GM23338 (cell line): ENCODE data around the gene TAGAP.
"Not testable (repeated sequence)": the region's sequence is repeated elsewhere in the genome, so short reads cannot be mapped to it uniquely, and the experiment has no call there.

Experiments used
- CREB1 ChIP-seq: fragments of 250-450 bp; sonication (Bioruptor Pico); IDR thresholded peaks from 2 replicates; pipeline ENCODE4 v1.5.0; 2020; ENCODE audit warnings: low read depth, mild to moderate bottlenecking, moderate library complexity
- ETS1 ChIP-seq: IDR thresholded peaks from 2 replicates; pipeline ENCODE4 v1.6.1; 2016; ENCODE audit warnings: antibody characterized with exemption
- EZH2 ChIP-seq: fragments of 200-600 bp; sonication (generic); IDR thresholded peaks from one replicate; pipeline ENCODE4 v1.8.0; 2017; ENCODE audit warnings: antibody characterized with exemption, mild to moderate bottlenecking, low read depth; ENCODE audit not compliant: unreplicated experiment
- EZH2phosphoT487 ChIP-seq: fragments of 200-600 bp; sonication (generic); IDR thresholded peaks from one replicate; pipeline ENCODE4 v1.8.1; 2018; ENCODE audit warnings: antibody characterized with exemption; ENCODE audit not compliant: unreplicated experiment
- JUNB ChIP-seq: IDR thresholded peaks from one replicate; pipeline ENCODE4 v1.6.1; 2016; ENCODE audit warnings: antibody characterized with exemption; ENCODE audit not compliant: unreplicated experiment
- NANOG ChIP-seq: IDR thresholded peaks from 2 replicates; pipeline ENCODE4 v1.6.1; 2016; ENCODE audit warnings: antibody characterized with exemption, borderline replicate concordance
- POLR2AphosphoS5 ChIP-seq: IDR thresholded peaks from 2 replicates; pipeline ENCODE4 v1.6.1; 2016; ENCODE audit warnings: antibody characterized with exemption, low read depth
- STAT1 ChIP-seq: IDR thresholded peaks from one replicate; pipeline ENCODE4 v1.6.1; 2016; ENCODE audit warnings: antibody characterized with exemption; ENCODE audit not compliant: unreplicated experiment
- ZNF114 ChIP-seq: fragments of 250-450 bp; sonication (Bioruptor Pico); IDR thresholded peaks from 2 replicates; pipeline ENCODE4 v1.5.0; 2020; ENCODE audit warnings: mild to moderate bottlenecking, moderate library complexity
- ZNF331 ChIP-seq: fragments of 250-450 bp; sonication (Bioruptor Pico); IDR thresholded peaks from 2 replicates; pipeline ENCODE4 v1.5.0; 2020; ENCODE audit warnings: low read depth, mild to moderate bottlenecking, moderate library complexity
- TF ChIP-seq, protein P1 (sequence below), 2 experiments: fragments of 200-600 bp in 1 of 2; sonication (generic) in 1 of 2; conservative IDR thresholded peaks; 2 replicates each; pipeline versions ENCODE4 v1.5.1 to v1.6.1; 2016 to 2017; ENCODE audit warnings: antibody characterized with exemption in 2 of 2, low read depth in 2 of 2, mild to moderate bottlenecking in 2 of 2, moderate library complexity in 1 of 2
- TF ChIP-seq, protein P2 (sequence below): IDR thresholded peaks from one replicate; pipeline ENCODE4 v1.6.1; 2018; ENCODE audit warnings: antibody characterized with exemption; ENCODE audit not compliant: unreplicated experiment

DNA sequence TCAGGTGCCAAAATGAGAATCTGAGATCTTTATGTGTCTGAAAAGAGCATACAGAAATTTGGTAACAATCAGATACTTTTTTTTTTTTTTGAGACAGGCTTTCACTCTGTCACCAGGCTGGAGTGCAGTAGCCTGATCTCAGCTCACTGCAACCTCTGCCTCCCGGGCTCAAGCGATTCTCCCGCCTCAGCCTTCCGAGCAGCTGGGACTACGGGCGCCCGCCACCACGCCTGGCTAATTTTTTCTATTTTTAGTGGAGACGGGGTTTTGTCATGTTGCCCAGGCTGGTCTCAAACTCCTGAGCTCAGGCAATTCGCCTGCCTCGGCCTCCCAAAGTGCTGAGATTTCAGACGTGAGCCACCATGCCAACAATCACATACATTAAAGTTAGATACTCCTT, 6.5 kb downstream of the TAGAP start:
- not testable (repeated sequence) for TF ChIP-seq JUNB; POLR2AphosphoS5; CREB1 (CRISPR knock-in tag); EZH2phosphoT487; EZH2; ETS1; ZNF331 (CRISPR knock-in tag); ZNF114; STAT1; NANOG
- TF ChIP-seq, protein P1, sequence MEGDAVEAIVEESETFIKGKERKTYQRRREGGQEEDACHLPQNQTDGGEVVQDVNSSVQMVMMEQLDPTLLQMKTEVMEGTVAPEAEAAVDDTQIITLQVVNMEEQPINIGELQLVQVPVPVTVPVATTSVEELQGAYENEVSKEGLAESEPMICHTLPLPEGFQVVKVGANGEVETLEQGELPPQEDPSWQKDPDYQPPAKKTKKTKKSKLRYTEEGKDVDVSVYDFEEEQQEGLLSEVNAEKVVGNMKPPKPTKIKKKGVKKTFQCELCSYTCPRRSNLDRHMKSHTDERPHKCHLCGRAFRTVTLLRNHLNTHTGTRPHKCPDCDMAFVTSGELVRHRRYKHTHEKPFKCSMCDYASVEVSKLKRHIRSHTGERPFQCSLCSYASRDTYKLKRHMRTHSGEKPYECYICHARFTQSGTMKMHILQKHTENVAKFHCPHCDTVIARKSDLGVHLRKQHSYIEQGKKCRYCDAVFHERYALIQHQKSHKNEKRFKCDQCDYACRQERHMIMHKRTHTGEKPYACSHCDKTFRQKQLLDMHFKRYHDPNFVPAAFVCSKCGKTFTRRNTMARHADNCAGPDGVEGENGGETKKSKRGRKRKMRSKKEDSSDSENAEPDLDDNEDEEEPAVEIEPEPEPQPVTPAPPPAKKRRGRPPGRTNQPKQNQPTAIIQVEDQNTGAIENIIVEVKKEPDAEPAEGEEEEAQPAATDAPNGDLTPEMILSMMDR (conservative IDR thresholded peaks at IDR 0.05; ENCODE audit: low read depth in 2 of 2): not testable (repeated sequence)
- TF ChIP-seq, protein P2, sequence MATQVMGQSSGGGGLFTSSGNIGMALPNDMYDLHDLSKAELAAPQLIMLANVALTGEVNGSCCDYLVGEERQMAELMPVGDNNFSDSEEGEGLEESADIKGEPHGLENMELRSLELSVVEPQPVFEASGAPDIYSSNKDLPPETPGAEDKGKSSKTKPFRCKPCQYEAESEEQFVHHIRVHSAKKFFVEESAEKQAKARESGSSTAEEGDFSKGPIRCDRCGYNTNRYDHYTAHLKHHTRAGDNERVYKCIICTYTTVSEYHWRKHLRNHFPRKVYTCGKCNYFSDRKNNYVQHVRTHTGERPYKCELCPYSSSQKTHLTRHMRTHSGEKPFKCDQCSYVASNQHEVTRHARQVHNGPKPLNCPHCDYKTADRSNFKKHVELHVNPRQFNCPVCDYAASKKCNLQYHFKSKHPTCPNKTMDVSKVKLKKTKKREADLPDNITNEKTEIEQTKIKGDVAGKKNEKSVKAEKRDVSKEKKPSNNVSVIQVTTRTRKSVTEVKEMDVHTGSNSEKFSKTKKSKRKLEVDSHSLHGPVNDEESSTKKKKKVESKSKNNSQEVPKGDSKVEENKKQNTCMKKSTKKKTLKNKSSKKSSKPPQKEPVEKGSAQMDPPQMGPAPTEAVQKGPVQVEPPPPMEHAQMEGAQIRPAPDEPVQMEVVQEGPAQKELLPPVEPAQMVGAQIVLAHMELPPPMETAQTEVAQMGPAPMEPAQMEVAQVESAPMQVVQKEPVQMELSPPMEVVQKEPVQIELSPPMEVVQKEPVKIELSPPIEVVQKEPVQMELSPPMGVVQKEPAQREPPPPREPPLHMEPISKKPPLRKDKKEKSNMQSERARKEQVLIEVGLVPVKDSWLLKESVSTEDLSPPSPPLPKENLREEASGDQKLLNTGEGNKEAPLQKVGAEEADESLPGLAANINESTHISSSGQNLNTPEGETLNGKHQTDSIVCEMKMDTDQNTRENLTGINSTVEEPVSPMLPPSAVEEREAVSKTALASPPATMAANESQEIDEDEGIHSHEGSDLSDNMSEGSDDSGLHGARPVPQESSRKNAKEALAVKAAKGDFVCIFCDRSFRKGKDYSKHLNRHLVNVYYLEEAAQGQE: not testable (repeated sequence)
